GM23338 (cell line): Measurements from ENCODE around the gene MYO5B.

Source experiments
- CREB1 ChIP-seq: fragments of 250-450 bp; sonication (Bioruptor Pico); IDR thresholded peaks from 2 replicates; pipeline ENCODE4 v1.5.0; 2020; ENCODE audit warnings: low read depth, mild to moderate bottlenecking, moderate library complexity
- CTCF ChIP-seq, 2 experiments: fragments of 200-600 bp in 1 of 2; sonication (generic) in 1 of 2; conservative IDR thresholded peaks; 2 replicates each; pipeline versions ENCODE4 v1.5.1 to v1.6.1; 2016 to 2017; ENCODE audit warnings: antibody characterized with exemption in 2 of 2, low read depth in 2 of 2, mild to moderate bottlenecking in 2 of 2, moderate library complexity in 1 of 2
- ETS1 ChIP-seq: IDR thresholded peaks from 2 replicates; pipeline ENCODE4 v1.6.1; 2016; ENCODE audit warnings: antibody characterized with exemption
- EZH2 ChIP-seq: fragments of 200-600 bp; sonication (generic); IDR thresholded peaks from one replicate; pipeline ENCODE4 v1.8.0; 2017; ENCODE audit warnings: antibody characterized with exemption, mild to moderate bottlenecking, low read depth; ENCODE audit not compliant: unreplicated experiment
- EZH2phosphoT487 ChIP-seq: fragments of 200-600 bp; sonication (generic); IDR thresholded peaks from one replicate; pipeline ENCODE4 v1.8.1; 2018; ENCODE audit warnings: antibody characterized with exemption; ENCODE audit not compliant: unreplicated experiment
- JUNB ChIP-seq: IDR thresholded peaks from one replicate; pipeline ENCODE4 v1.6.1; 2016; ENCODE audit warnings: antibody characterized with exemption; ENCODE audit not compliant: unreplicated experiment
- NANOG ChIP-seq: IDR thresholded peaks from 2 replicates; pipeline ENCODE4 v1.6.1; 2016; ENCODE audit warnings: antibody characterized with exemption, borderline replicate concordance
- POLR2AphosphoS5 ChIP-seq: IDR thresholded peaks from 2 replicates; pipeline ENCODE4 v1.6.1; 2016; ENCODE audit warnings: antibody characterized with exemption, low read depth
- REST ChIP-seq: IDR thresholded peaks from one replicate; pipeline ENCODE4 v1.6.1; 2018; ENCODE audit warnings: antibody characterized with exemption; ENCODE audit not compliant: unreplicated experiment
- STAT1 ChIP-seq: IDR thresholded peaks from one replicate; pipeline ENCODE4 v1.6.1; 2016; ENCODE audit warnings: antibody characterized with exemption; ENCODE audit not compliant: unreplicated experiment
- ZNF114 ChIP-seq: fragments of 250-450 bp; sonication (Bioruptor Pico); IDR thresholded peaks from 2 replicates; pipeline ENCODE4 v1.5.0; 2020; ENCODE audit warnings: mild to moderate bottlenecking, moderate library complexity
- ZNF331 ChIP-seq: fragments of 250-450 bp; sonication (Bioruptor Pico); IDR thresholded peaks from 2 replicates; pipeline ENCODE4 v1.5.0; 2020; ENCODE audit warnings: low read depth, mild to moderate bottlenecking, moderate library complexity

GRCh38 chr18:49859725-49860124 is 335.2 kb downstream of the MYO5B start:
- TF ChIP-seq CTCF (conservative IDR thresholded peaks at IDR 0.05; ENCODE audit: low read depth in 2 of 2), result no peak
- TF ChIP-seq POLR2AphosphoS5, result no peak
- TF ChIP-seq ETS1, result no peak
- no peak for TF ChIP-seq EZH2phosphoT487
- TF ChIP-seq REST, result no peak
- TF ChIP-seq NANOG, result no peak
- no peak for TF ChIP-seq EZH2
- TF ChIP-seq CREB1 (CRISPR knock-in tag), result no peak
- no peak for TF ChIP-seq STAT1
- TF ChIP-seq ZNF114 (CRISPR knock-in tag), result no peak
- no peak for TF ChIP-seq JUNB
- TF ChIP-seq ZNF331 (CRISPR knock-in tag), result no peak
